Measurements from ENCODE around the gene ZFP42.
"Not testable (repeated sequence)": the region's sequence is repeated elsewhere in the genome, so short reads cannot be mapped to it uniquely, and the experiment has no call there.

ZFP42 gene

DNA sequence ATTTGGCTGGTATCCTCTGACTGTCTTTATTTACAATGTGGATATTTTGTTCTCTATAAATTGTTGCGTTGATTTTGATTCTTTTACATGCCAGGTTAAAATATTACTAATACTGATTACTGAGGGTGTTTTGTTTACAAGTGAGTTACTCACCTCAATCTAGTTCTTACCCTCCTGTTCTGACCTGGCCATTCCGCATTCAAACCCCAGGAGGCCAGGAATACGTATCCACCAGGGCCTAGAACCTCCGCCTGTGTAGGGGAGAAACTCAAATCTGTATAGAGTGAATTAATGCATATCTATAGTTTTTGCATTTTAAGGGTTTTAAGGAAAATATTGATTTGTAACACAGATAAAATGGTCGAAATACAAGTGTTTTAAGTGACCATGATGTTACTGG is 2.6 kb upstream of the ZFP42 start:
- Histone ChIP-seq H3K9me3 (ENCODE audit: insufficient read depth, low read length) (no peaks in the 10 kb centered on the region), H3K27me3 (ENCODE audit: insufficient read depth, insufficient read length) (no peaks in the 10 kb centered on the region), H3K9ac (ENCODE audit: insufficient read length, low read depth) (no peak overlapping the region), H3K36me3 (ENCODE audit: insufficient read depth, insufficient read length, low read length) (no peaks in the 10 kb centered on the region), H3K4me3 (ENCODE audit: insufficient read length, low read depth) (no peak overlapping the region), H3K4me1 (ENCODE audit: insufficient read depth, insufficient read length) (no peaks in the 10 kb centered on the region)
- no peak for DNase-seq (ENCODE audit: low read depth, low spot score)
- no peak for TF ChIP-seq SUZ12 (IDR thresholded peaks at IDR 0.05; ENCODE audit: extremely low read depth, insufficient read depth, insufficient read length)
- TF ChIP-seq ZNF274 (IDR thresholded peaks at IDR 0.05; ENCODE audit: low read depth, low read length), result no peak
- no peak for TF ChIP-seq YY1 (IDR thresholded peaks at IDR 0.05; ENCODE audit: insufficient read depth, insufficient read length)

GRCh38 chr4:187993827-187994226 is 1.7 kb upstream of the ZFP42 start:
- H3K27me3 ChIP-seq (ENCODE audit: insufficient read depth, insufficient read length), result no peaks in the 10 kb centered on the region
- no peak overlapping the region for H3K9ac ChIP-seq (ENCODE audit: insufficient read length, low read depth)
- H3K36me3 ChIP-seq (ENCODE audit: insufficient read depth, insufficient read length, low read length), result peaks cover 6% of the 10 kb centered on the region
- TF ChIP-seq ZNF274 (IDR thresholded peaks at IDR 0.05; ENCODE audit: low read depth, low read length) (no peak), SUZ12 (IDR thresholded peaks at IDR 0.05; ENCODE audit: extremely low read depth, insufficient read depth, insufficient read length) (no peak), YY1 (IDR thresholded peaks at IDR 0.05; ENCODE audit: insufficient read depth, insufficient read length) (no peak)
- peak; percentile 36 for DNase-seq (ENCODE audit: low read depth, low spot score)
- no peak overlapping the region for H3K4me3 ChIP-seq (ENCODE audit: insufficient read length, low read depth)
- no peaks in the 10 kb centered on the region for H3K9me3 ChIP-seq (ENCODE audit: insufficient read depth, low read length)
- no peaks in the 10 kb centered on the region for H3K4me1 ChIP-seq (ENCODE audit: insufficient read depth, insufficient read length)

DNA sequence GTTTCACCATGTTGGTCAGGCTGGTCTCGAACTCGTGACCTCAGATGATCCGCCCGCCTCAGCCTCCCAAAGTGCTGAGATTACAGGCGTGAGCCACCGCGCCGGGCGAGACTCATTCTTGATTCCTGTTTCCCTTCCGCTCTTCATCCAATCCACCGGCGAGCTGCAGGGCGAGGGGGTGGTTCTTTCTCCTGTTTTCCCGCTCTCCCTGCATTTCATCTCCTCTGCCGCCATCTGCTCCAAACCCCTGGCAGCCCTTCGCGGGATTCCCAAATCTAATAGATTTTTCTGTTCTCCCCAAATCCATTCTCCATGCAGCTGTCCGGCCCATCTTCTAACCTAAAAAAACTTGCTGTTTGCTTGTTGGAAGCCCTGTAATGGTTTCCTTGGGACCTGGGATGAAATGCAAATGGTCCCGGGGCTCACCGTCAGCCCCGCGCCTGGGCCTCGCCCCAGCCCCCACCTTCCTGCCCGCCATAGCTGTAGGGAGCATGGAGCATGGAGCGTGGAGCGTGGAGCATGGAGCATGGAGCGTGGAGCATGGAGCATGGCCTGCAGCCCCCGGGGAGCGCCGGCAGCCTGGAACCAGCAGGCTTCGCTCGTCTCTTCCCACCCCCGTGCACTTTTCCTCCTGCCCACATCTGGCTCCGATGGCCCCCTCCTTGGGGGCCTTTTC is 1.1 kb downstream of the ZFP42 start:
- H3K27me3 ChIP-seq (ENCODE audit: insufficient read depth, insufficient read length), result no peaks in the 10 kb centered on the region
- peak overlapping the region; percentile 72 for H3K9ac ChIP-seq (ENCODE audit: insufficient read length, low read depth)
- no peaks in the 10 kb centered on the region for H3K4me1 ChIP-seq (ENCODE audit: insufficient read depth, insufficient read length)
- H3K9me3 ChIP-seq (ENCODE audit: insufficient read depth, low read length), result no peaks in the 10 kb centered on the region
- peaks cover 24% of the 10 kb centered on the region for H3K36me3 ChIP-seq (ENCODE audit: insufficient read depth, insufficient read length, low read length)
- H3K4me3 ChIP-seq (ENCODE audit: insufficient read length, low read depth), result peak overlapping the region; percentile 65
- no peak for TF ChIP-seq YY1 (IDR thresholded peaks at IDR 0.05; ENCODE audit: insufficient read depth, insufficient read length)
- no peak for TF ChIP-seq SUZ12 (IDR thresholded peaks at IDR 0.05; ENCODE audit: extremely low read depth, insufficient read depth, insufficient read length)
- TF ChIP-seq ZNF274 (IDR thresholded peaks at IDR 0.05; ENCODE audit: low read depth, low read length), result no peak
- no peak for DNase-seq (ENCODE audit: low read depth, low spot score)

GRCh38 chr4:187997991-187998390 is 2.4 kb downstream of the ZFP42 start:
- H3K4me1 ChIP-seq (ENCODE audit: insufficient read depth, insufficient read length); H3K9me3 ChIP-seq (ENCODE audit: insufficient read depth, low read length); DNase-seq (ENCODE audit: low read depth, low spot score); H3K27me3 ChIP-seq (ENCODE audit: insufficient read depth, insufficient read length); H3K4me3 ChIP-seq (ENCODE audit: insufficient read length, low read depth): not testable (repeated sequence)
- Histone ChIP-seq H3K36me3 (ENCODE audit: insufficient read depth, insufficient read length, low read length) (peaks cover 34% of the 10 kb centered on the region), H3K9ac (ENCODE audit: insufficient read length, low read depth) (peak overlapping the region; percentile 66)

GRCh38 chr4:187999406-187999932 is 3.9 kb downstream of the ZFP42 start:
- TF ChIP-seq ZNF274 (IDR thresholded peaks at IDR 0.05; ENCODE audit: low read depth, low read length) (no peak), YY1 (IDR thresholded peaks at IDR 0.05; ENCODE audit: insufficient read depth, insufficient read length) (no peak), SUZ12 (IDR thresholded peaks at IDR 0.05; ENCODE audit: extremely low read depth, insufficient read depth, insufficient read length) (no peak)
- no peak for DNase-seq (ENCODE audit: low read depth, low spot score)
- H3K9ac ChIP-seq (ENCODE audit: insufficient read length, low read depth), result no peak overlapping the region
- H3K9me3 ChIP-seq (ENCODE audit: insufficient read depth, low read length), result no peaks in the 10 kb centered on the region
- peaks cover 39% of the 10 kb centered on the region for H3K36me3 ChIP-seq (ENCODE audit: insufficient read depth, insufficient read length, low read length)
- H3K4me3 ChIP-seq (ENCODE audit: insufficient read length, low read depth), result no peak overlapping the region
- no peaks in the 10 kb centered on the region for H3K27me3 ChIP-seq (ENCODE audit: insufficient read depth, insufficient read length)
- H3K4me1 ChIP-seq (ENCODE audit: insufficient read depth, insufficient read length), result peaks cover 2% of the 10 kb centered on the region

- TF ChIP-seq YY1 (IDR thresholded peaks at IDR 0.05; ENCODE audit: insufficient read depth, insufficient read length) (no peak), SUZ12 (IDR thresholded peaks at IDR 0.05; ENCODE audit: extremely low read depth, insufficient read depth, insufficient read length) (no peak)
- Histone ChIP-seq H3K27me3 (ENCODE audit: insufficient read depth, insufficient read length) (no peaks in the 10 kb centered on the region), H3K9ac (ENCODE audit: insufficient read length, low read depth) (no peak overlapping the region), H3K9me3 (ENCODE audit: insufficient read depth, low read length) (no peaks in the 10 kb centered on the region), H3K36me3 (ENCODE audit: insufficient read depth, insufficient read length, low read length) (peaks cover 39% of the 10 kb centered on the region), H3K4me1 (ENCODE audit: insufficient read depth, insufficient read length) (peaks cover 2% of the 10 kb centered on the region), H3K4me3 (ENCODE audit: insufficient read length, low read depth) (no peak overlapping the region)
- DNase-seq (ENCODE audit: low read depth, low spot score), result no peak
Measured at GRCh38 chr4:188002323-188002722, 6.8 kb downstream of the ZFP42 start.

- TF ChIP-seq YY1 (IDR thresholded peaks at IDR 0.05; ENCODE audit: insufficient read depth, insufficient read length), result no peak
- no peak for TF ChIP-seq ZNF274 (IDR thresholded peaks at IDR 0.05; ENCODE audit: low read depth, low read length)
- no peak for TF ChIP-seq SUZ12 (IDR thresholded peaks at IDR 0.05; ENCODE audit: extremely low read depth, insufficient read depth, insufficient read length)
- no peak overlapping the region for H3K4me3 ChIP-seq (ENCODE audit: insufficient read length, low read depth)
- no peak for DNase-seq (ENCODE audit: low read depth, low spot score)
- no peaks in the 10 kb centered on the region for H3K9me3 ChIP-seq (ENCODE audit: insufficient read depth, low read length)
- H3K36me3 ChIP-seq (ENCODE audit: insufficient read depth, insufficient read length, low read length), result peaks cover 39% of the 10 kb centered on the region
- H3K4me1 ChIP-seq (ENCODE audit: insufficient read depth, insufficient read length), result peaks cover 2% of the 10 kb centered on the region
- no peaks in the 10 kb centered on the region for H3K27me3 ChIP-seq (ENCODE audit: insufficient read depth, insufficient read length)
- no peak overlapping the region for H3K9ac ChIP-seq (ENCODE audit: insufficient read length, low read depth)
Measured at GRCh38 chr4:188002751-188003150, 7.2 kb downstream of the ZFP42 start.
